Measurements from ENCODE around the gene TEC.

Gene TEC

DNA sequence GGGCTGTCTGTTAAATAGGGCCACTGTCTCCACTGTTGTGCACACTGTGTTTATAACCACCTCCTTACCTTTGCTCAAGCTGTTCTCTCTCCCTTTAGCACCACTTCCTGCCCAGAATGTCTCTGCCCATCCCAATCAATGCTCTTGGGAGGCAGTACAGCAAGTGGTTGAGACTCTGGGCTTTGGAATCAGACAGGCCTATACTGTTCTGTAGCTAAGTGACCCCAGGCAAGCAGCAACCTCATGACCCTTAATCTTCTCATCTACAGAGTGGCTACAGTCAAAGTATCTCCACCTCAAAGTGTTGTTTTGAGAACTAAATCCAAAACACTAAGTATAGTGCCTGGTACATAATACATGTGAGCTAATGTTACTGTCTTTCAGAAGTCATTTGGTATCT lies 131.8 kb downstream of the TEC start:
- Mint-ChIP-seq H3K36me3 (peaks cover 35 to 65% of the 10 kb centered on the region in 2 donors), H3K9me3 (no peaks in the 10 kb centered on the region), H3K4me1 (peaks cover 25 to 47% of the 10 kb centered on the region in 2 donors), H3K27ac (no peak overlapping the region), H3K27me3 (no peaks in the 10 kb centered on the region), H3K4me3 (no peak overlapping the region)
- ATAC-seq (replicated peaks): no peak
- no peak for DNase-seq

DNA sequence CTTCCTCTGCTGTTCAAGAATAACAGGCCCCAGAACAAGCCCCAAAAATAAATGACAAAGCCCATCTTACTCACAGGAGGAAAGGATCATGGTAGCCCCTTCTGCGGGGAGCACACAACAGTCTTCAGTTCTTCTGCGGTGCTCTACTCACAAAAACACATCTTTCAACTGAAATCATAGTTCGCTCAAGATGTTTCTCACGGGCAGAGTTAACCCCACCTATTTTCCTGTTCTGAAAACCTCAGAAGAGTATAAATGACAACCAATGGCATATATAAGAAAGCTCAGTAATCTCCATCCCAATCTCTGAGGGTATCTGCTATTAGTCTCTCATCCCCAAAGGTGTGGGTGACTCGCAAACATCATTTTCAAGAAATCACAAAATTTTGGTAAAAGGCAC lies 135.6 kb downstream of the TEC start, which contains the start of gene TXK:
TSS of gene TXK (minus strand) at position 170 of the 400 bp plus-strand sequence. CDS start at position 90, 80 bp downstream.
- Mint-ChIP-seq H3K27me3 (no peaks in the 10 kb centered on the region), H3K27ac (no peak within 1 kb of the TSS), H3K4me3 (no peak within 1 kb of the TSS), H3K36me3 (peaks cover 33 to 48% of the 10 kb centered on the region in 2 donors), H3K4me1 (peaks cover 21 to 36% of the 10 kb centered on the region in 2 donors), H3K9me3 (no peaks in the 10 kb centered on the region)
- DNase-seq: no peak
- no peak for ATAC-seq (replicated peaks)

DNA sequence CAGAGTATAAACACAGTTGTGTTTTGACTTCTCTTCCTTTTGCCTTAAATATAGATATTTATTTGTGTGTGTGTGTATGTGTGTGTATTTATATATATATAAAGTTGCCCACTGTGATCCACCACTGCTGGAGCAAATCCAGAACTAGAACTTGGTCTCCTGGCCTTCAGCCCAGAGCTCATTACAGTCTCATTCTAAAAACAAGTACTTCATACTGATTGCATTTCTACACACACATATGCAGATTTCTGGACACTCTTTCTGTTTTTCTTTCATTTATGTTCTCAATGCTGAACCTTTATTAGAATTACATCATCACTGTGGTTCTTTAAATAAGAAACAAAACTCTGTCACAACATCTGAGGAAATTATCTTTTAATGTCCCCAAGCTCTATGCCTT lies 136.0 kb downstream of the TEC start:
- H3K27ac Mint-ChIP-seq: no peak overlapping the region
- no peak for ATAC-seq (replicated peaks)
- H3K9me3 Mint-ChIP-seq: no peaks in the 10 kb centered on the region
- peaks cover 18 to 32% of the 10 kb centered on the region in 2 donors for H3K4me1 Mint-ChIP-seq
- no peak overlapping the region for H3K4me3 Mint-ChIP-seq
- H3K36me3 Mint-ChIP-seq: peaks cover 33 to 44% of the 10 kb centered on the region in 2 donors
- DNase-seq: no peak
- no peaks in the 10 kb centered on the region for H3K27me3 Mint-ChIP-seq

DNA sequence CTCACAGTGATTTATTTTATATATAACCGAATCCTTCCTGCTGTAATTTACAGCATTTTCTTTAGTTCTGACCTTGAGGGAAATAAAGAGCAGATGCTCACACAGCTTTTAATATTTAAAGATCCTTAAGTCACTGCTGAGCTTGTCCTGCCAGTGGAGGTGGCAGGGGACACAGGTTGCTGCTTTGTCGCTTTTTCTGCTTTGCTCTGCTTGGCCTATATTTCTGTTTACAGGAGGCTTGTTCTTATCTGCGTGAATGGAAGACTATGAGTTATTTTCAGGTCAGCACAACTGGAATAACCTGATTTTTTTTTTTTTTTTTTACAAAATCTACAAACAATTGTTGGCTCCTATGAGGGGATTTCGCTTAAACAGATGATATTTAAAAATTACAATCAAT lies 137.9 kb downstream of the TEC start:
- Mint-ChIP-seq H3K4me3 (no peak overlapping the region), H3K27ac (no peak overlapping the region), H3K4me1 (peaks cover 17 to 25% of the 10 kb centered on the region in 2 donors), H3K27me3 (no peaks in the 10 kb centered on the region), H3K9me3 (no peaks in the 10 kb centered on the region), H3K36me3 (peaks cover 18 to 30% of the 10 kb centered on the region in 2 donors)
- ATAC-seq (replicated peaks) (no peak), DNase-seq (no peak)

DNA sequence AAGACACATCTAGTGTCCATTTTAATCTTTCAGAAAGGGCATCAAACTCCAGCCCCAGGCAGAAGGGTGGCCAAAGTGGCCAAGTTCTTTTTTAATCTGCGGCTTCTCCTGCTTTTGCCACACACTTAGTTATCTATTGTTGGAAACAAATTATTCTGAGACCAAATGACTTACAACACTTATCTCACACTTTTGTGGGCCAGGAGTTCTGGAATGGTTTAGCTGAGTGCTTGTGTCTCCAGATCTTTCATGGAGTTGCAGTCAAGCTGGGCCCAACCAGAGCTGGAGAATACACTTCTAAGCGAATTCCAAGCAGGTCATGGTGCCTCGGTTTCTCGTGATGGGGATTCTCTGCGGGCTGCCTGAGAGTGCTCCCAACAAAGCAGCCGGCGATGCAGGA lies 139.5 kb downstream of the TEC start:
- Mint-ChIP-seq H3K27me3 (no peaks in the 10 kb centered on the region), H3K9me3 (no peaks in the 10 kb centered on the region), H3K4me1 (peaks cover 17 to 25% of the 10 kb centered on the region in 2 donors), H3K36me3 (peaks cover 7 to 16% of the 10 kb centered on the region in 2 donors), H3K4me3 (no peak overlapping the region), H3K27ac (no peak overlapping the region)
- DNase-seq (no peak), ATAC-seq (replicated peaks) (no peak)

DNA sequence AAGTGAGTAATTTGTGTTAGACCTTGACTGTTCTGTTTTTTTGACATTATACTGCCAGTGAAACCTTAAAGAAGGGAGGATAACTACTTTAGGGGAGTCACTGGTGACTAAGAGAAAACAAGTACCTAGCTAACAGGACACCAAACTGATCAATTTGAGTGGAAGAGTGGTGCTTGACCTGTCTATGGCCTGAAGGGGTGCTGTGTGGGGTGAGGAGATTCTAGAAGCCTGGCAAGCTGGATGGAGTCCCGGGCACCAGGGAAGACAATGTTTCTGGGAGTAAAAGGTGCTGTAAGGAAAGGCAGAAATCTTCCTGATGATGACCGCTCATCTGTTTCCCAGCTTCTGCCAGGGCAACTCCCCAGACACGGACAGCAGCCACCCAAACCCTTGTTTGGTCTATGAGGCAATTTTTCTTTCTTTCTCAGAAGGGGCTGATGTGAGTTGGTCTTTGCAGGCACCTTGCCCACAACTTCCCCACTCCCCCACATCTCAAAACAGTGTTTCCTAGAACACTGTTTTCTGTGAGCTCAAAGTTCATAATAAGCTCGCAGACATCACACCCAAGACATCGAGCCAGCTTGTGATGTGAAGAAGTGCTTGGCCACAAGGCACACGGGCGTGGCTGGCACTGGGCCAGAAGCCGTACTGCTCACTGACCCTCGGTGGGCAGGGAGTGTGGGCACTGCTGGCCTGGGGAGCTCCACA lies 140.2 kb downstream of the TEC start:
- Mint-ChIP-seq H3K9me3 (no peaks in the 10 kb centered on the region), H3K27ac (peak overlapping the region; percentile 82), H3K36me3 (peaks cover 4 to 12% of the 10 kb centered on the region in 2 donors), H3K27me3 (no peaks in the 10 kb centered on the region), H3K4me1 (peaks cover 17 to 23% of the 10 kb centered on the region in 2 donors), H3K4me3 (no peak overlapping the region)
- no peak for DNase-seq
- ATAC-seq (replicated peaks): peak; percentile 30 to 40

DNA sequence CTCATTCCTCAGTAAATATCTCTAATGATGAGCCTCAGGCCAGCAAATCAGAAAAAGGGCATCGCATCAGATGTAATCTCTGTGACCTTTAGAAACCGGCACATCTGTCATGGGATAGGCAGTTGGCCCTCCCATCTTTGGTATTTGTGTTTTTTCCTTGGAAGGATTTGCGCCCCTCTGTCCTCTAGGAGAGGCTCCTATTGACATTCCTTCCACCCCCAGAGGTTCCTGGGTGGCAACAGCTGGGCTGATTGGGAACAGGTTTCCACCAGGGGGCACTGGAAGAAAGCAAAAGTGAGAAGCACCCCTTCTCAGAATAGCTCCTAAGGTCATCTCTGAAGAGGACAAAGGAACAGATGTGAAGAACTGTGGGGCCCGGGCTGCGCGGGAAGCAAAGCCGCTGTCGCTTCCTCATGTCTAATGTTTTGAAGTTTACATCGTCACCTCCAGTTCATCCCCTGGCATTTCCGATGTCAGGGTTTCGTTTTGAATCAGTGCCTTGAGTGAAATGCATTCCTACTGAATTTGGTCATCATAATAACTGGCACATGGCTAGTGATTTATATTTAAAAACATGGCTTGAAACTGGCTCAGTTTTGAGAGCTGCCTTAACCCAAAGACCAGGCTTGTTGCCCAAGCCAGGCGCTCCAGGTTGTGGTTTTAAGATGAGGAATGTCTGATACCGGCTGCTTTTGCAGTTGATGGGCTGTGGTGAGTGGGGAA lies 141.8 kb downstream of the TEC start:
- Mint-ChIP-seq H3K27ac (peak overlapping the region; percentile 59), H3K4me3 (peak overlapping the region in 1 of 2 donors; percentile 48), H3K36me3 (peaks cover 4 to 8% of the 10 kb centered on the region in 2 donors), H3K4me1 (peaks cover 17 to 19% of the 10 kb centered on the region in 2 donors), H3K9me3 (no peaks in the 10 kb centered on the region), H3K27me3 (peaks cover 5 to 8% of the 10 kb centered on the region in 2 donors)
- DNase-seq (peak; percentile 70), ATAC-seq (replicated peaks) (peak; percentile 96 to 97)

DNA sequence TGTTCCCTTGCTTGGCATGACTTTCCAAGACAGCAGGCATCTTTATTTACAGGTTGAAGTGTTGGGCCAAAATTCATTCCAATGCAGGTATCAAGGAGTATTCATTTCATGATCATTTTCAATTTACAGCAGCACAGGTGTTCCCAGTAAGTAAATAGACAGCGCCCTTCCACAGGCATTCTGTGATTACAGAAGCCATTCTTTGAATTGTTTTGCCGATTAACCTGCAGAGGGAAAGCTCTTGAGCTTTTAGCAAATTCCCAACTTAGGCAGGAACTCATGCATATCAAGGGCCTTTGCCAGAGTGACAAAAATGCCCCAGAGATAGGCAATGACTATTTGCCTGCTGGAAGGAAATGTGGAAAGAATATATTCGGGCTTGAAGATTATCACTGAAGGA lies 142.4 kb downstream of the TEC start:
- H3K27ac Mint-ChIP-seq: no peak overlapping the region
- peaks cover 17 to 19% of the 10 kb centered on the region in 2 donors for H3K4me1 Mint-ChIP-seq
- DNase-seq (no peak), ATAC-seq (replicated peaks) (no peak)
- no peaks in the 10 kb centered on the region for H3K9me3 Mint-ChIP-seq
- no peak overlapping the region for H3K4me3 Mint-ChIP-seq
- peaks cover 4 to 8% of the 10 kb centered on the region in 2 donors for H3K36me3 Mint-ChIP-seq
- peaks cover 5 to 8% of the 10 kb centered on the region in 2 donors for H3K27me3 Mint-ChIP-seq

DNA sequence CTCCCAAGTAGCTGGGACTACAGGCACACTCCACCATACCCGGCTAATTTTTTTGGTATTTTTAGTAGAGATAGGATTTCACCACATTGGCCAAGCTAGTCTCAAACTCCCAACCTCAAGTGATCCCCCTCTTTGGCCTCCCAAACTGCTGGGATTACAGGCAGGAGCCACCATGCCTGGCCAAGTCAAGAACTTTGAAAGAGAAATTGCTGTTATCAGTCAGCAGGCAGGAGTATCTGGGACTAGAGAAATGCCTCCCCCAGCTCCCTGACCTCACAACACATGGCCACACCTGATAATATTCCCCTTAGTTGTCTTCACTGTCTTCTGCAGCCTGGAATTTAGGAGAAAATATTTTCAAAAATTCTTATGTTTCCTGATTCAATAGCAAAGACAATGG lies 143.0 kb downstream of the TEC start:
- Mint-ChIP-seq H3K27me3 (peaks cover 5 to 8% of the 10 kb centered on the region in 2 donors), H3K9me3 (no peaks in the 10 kb centered on the region), H3K36me3 (peaks cover 4 to 8% of the 10 kb centered on the region in 2 donors), H3K4me1 (peaks cover 17 to 19% of the 10 kb centered on the region in 2 donors), H3K4me3 (no peak overlapping the region), H3K27ac (no peak overlapping the region)
- no peak for ATAC-seq (replicated peaks)
- DNase-seq: no peak

DNA sequence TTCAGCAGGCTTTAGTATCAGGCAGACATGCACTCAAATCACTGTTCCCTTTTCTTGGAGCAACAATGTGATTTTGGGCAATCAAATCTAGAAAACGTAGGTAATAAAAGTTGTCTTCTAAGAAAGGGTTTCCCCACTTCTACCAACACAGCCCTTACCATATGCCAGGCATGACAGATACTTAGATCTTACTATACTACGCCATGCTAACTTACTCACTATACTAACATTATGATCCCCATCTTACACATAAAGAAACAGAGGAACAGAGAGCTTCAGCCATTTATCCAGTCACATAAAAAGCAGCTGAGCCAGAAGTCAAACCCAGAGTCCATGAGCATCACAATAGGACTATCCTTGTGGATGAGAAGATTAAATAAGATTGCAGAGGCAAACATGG lies 144.8 kb downstream of the TEC start:
- Mint-ChIP-seq H3K4me3 (no peak overlapping the region), H3K27me3 (peaks cover 5 to 8% of the 10 kb centered on the region in 2 donors), H3K9me3 (no peaks in the 10 kb centered on the region), H3K27ac (no peak overlapping the region), H3K4me1 (peaks cover 17 to 18% of the 10 kb centered on the region in 2 donors), H3K36me3 (peaks cover 4 to 8% of the 10 kb centered on the region in 2 donors)
- DNase-seq (no peak), ATAC-seq (replicated peaks) (no peak)

DNA sequence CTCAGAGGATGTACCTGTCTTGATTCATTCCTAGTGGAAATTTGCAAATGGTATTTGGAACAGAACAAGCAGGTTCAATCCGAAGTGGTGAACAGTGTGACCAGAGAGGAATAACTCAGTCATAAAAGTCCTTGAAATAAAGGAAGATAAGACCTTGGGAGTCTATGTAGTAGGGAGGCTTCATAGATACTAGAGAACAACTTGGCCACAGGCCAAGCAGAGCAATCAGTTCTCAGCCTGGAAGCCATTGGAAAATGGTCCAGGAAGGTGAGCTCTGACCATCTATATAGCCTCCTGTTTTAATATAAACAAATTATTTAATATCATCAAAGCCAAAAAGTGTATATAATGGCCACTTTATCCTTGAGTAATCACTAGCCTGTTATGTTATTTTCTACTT lies 146.9 kb downstream of the TEC start:
- Mint-ChIP-seq H3K36me3 (no peaks in the 10 kb centered on the region), H3K27ac (no peak overlapping the region), H3K4me3 (no peak overlapping the region), H3K4me1 (peaks cover 4% of the 10 kb centered on the region in 2 donors), H3K27me3 (peaks cover 5 to 8% of the 10 kb centered on the region in 2 donors), H3K9me3 (no peaks in the 10 kb centered on the region)
- ATAC-seq (replicated peaks) (no peak), DNase-seq (no peak)

DNA sequence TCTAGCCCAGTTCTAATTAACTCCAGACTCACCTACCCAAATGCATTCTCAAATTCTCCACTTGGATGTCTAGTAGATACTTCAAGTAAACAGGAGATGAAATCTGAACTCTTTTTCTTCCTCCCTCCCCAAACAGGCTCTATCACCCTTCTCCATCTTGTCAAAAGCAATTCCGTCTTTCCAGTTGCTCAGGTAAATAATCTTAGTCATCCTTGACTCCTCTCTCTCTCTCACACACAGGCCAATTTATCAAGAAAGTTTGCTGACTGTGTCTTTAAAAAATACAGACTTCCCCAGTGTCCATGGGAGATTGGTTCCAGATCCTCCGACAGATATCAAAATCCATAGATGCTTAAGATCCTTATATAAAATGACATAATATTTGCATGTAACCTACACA lies 148.5 kb downstream of the TEC start:
- Mint-ChIP-seq H3K9me3 (no peaks in the 10 kb centered on the region), H3K36me3 (no peaks in the 10 kb centered on the region), H3K27ac (no peak overlapping the region), H3K4me1 (no peaks in the 10 kb centered on the region), H3K27me3 (peaks cover 5 to 8% of the 10 kb centered on the region in 2 donors), H3K4me3 (no peak overlapping the region)
- no peak for DNase-seq
- ATAC-seq (replicated peaks): no peak

DNA sequence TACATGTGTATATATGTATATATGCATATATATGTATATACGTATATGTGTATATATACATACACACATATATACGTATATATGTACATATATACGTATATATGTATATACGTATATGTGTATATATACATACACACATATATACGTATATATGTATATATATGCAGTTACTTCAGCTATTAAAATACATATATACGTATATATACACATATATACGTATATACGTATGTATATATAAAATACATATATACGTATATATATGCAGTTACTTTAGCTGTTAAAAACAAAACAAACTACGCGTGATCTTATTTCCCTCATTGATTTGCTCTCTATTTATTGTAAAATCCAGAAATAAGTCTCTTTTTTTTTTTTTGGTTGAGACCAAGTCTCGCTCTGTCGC lies 149.5 kb downstream of the TEC start:
- no peak overlapping the region for H3K27ac Mint-ChIP-seq
- no peak for DNase-seq
- H3K4me1 Mint-ChIP-seq: no peaks in the 10 kb centered on the region
- H3K27me3 Mint-ChIP-seq: peaks cover 5 to 8% of the 10 kb centered on the region in 2 donors
- ATAC-seq (replicated peaks): no peak
- H3K9me3 Mint-ChIP-seq: no peaks in the 10 kb centered on the region
- no peak overlapping the region for H3K4me3 Mint-ChIP-seq
- no peaks in the 10 kb centered on the region for H3K36me3 Mint-ChIP-seq

DNA sequence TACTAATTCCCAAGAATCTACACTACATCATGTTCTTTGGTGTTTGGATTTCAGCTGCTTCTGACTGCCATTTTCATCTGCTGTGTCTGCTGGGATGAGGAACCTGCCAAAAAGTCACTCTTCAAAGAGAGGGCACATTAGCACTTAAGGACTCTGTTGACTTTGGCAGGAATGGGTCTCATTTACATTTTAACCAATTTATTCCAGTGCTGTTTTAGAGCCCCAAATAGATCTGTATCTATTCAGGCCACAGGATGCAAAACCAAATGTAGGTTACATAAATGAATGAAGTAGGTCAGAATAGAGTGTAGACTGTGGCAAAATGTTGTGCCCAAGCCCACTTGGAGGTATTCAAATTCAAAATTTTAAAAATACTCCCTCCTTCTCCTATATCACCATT lies 150.0 kb downstream of the TEC start:
- H3K4me1 Mint-ChIP-seq: no peaks in the 10 kb centered on the region
- no peak overlapping the region for H3K4me3 Mint-ChIP-seq
- ATAC-seq (replicated peaks) (no peak), DNase-seq (no peak)
- H3K27me3 Mint-ChIP-seq: peaks cover 5 to 8% of the 10 kb centered on the region in 2 donors
- H3K9me3 Mint-ChIP-seq: no peaks in the 10 kb centered on the region
- H3K27ac Mint-ChIP-seq: no peak overlapping the region
- no peaks in the 10 kb centered on the region for H3K36me3 Mint-ChIP-seq

DNA sequence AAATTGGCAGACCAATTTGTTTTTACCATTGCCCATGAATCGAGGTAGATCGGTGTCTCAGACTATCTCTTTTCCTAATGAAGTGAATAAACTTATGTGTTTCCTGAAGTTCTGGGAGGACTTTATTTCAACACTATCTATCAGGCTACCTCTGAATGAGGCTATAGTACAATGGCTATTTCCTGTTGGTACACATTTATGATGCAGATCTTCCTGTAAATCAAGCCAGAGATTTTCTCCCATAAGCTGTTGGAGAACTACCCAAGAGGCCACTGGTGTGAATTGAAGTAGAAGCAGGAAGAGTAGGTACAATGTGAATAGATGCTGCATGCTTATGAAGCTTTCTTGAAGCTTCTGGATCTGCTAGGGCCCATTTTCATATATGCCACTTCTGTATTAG lies 151.6 kb downstream of the TEC start:
- no peak for ATAC-seq (replicated peaks)
- Mint-ChIP-seq H3K4me1 (no peaks in the 10 kb centered on the region), H3K36me3 (no peaks in the 10 kb centered on the region)

More for the DNA sequence above, 151.6 kb downstream of the TEC start:
- H3K9me3 Mint-ChIP-seq: no peaks in the 10 kb centered on the region
- H3K27me3 Mint-ChIP-seq: no peaks in the 10 kb centered on the region
- no peak overlapping the region for H3K4me3 Mint-ChIP-seq
- no peak overlapping the region for H3K27ac Mint-ChIP-seq
- DNase-seq: no peak

All from stimulated activated naive B cell treated with anti-CD40 and anti-IgM and Interleukin-4, amounts not matched to agents 10 μg/mL and 1 μg/mL and 100 μg/mL, for 72 hours (primary cell).